GM21360 (cell line): Measurements from ENCODE around the gene RAG2.

Experiments
- ATAC-seq: cut with Tn5 transposase; IDR thresholded peaks from one replicate; pipeline ENCODE4 v1.9.1; 2021; ENCODE audit warnings: mild to moderate bottlenecking, moderate library complexity; ENCODE audit not compliant: unreplicated experiment

The RAG2 gene

DNA sequence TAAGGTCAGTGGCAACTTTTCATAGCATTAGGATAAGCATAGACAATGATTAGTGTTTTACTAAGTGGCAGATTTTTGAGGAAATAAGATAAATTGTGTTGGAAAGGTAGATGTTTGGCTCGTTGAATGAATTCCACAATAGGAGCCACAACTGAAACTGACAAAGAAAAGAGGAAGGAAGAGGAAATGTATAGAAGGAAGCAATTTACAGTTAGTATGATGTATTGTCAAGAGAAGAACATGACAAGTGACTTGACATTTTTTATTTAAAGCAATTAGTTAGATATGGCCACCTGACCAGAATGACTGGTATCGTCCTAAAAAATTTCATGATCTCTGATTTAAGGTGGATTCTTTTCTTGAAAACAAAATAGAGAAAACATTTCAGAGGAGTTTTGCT, 3.1 kb upstream of the RAG2 start:
- no peak for ATAC-seq

DNA sequence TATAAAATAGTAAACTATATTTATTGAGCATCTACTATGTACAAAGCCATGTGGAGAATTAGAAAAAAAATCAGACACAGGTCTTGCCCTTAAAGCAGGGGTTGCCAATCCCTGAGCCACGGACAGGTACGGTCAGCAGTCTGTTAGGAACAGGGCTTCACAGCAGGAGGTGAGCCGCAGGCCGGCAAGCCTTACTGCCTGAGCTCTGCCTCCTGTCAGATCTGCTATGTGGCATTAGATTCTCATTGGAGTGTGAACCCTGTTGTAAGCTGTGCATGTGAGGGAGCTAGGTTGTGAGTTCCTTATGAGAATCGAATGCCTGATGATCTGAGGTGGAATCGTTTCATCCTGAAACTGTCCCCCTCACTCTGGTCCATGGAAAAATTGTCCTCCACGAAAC, 2.1 kb upstream of the RAG2 start:
- no peak for ATAC-seq

DNA sequence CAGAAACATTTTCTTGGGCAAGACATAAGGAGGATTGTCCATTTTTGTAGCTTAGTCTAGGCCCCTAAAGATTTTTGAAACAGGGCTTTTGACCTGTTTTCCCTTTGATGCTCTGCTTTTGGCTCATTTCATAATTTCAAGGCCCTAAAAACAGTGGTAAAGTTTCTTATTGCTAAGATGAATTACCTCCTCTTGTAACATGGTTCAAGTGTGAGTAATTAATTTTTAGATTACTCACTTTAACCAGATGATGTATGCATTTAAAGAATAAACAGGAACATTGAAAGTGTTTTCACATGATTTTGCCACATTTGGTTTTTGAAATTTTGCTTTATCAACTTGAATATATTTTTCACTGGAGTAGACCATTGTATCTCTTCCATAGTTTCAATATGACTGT, 1.2 kb downstream of the RAG2 start:
- ATAC-seq = no peak

DNA sequence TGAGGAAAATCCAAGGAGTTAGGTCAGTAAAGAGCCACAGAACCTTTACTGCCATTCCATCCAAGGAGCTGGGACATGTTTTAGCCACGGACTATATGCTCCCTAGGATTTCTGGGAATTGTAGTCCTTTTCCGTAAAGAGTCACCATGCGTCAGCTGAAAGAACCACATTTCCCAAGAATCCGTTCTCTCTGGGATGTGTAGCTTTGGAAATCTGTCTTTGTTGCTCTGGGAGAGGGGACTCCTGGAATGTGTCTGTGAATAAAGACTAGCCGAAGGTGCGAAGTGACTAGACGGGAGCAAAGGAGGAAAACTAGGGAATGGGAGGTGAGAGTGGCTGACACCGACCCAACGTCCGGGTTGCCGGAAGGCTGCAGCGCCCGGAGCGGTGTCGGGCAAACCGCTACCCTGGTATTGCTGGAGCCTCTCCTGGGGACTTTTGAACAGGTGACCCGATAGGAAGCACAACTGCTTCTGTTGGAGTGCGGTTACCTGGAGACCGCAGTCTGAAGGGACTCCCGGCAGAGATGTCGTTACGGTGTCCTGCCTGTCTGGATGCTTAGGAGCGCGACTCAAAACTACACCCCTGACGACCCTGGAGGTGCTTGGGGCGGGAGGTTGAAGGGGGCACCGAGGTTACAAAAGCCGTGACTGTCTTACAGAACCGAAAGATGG, 3.6 kb downstream of the RAG2 start, which contains the start of gene IFTAP:
IFTAP (plus strand) TSS at position 187 of the 674 bp plus-strand sequence. CDS start 15,602 bp downstream, outside the sequence.
- peak; percentile 83 for ATAC-seq

DNA sequence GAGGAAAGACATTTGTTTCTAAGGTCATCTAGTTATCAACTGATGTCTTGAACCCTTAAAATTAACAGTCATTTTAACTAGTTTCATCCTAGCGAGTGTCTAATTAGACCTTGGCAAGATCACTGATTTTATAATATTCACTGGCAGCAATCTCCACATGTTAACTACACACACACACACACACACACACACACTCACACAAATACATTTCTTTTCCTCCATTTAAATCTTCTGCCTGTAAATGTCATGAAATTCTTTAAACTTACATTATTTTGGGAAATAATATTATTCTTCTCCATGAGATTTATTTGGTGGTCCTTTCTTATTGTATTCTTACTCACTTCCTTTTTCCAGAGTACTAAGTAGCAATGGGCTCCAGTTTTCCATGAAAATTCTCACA, 6.6 kb downstream of the RAG2 start:
- ATAC-seq = no peak

DNA sequence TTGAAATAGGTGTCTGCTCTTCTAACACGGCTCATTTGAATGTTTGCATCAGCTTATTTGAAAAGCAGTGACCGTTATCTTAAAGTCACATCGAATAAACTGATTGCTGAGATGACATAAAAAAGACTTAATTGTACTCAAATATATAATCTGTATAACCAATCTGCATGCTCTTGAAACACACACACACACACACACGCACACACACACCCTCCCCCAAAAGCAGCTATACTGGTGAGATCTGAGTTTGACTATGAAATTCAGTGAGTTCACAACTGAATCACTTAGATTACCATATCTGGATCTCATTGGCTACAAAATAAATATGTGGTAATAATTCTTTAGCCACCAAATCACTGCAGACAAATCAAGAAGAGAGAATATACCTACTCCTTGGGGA, 7.5 kb downstream of the RAG2 start:
- no peak for ATAC-seq

DNA sequence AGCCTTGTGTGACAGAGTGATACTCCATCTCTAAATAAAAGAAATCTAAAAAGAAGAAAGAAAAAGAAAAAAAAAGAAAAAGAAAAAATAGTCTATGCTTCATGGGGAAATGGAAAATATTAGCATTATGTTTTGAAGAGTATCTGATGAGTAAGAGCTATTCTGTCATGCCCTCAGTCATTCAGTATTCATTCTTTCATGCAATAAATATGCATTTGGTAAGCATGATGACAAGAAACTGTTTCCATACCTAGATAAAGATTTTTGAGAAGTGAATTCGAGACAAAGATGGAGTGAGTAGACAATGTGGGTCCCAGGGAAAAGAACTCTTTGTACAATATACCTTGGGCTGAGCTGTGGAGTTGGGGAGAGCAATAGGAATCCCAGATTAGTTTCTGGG, 9.9 kb downstream of the RAG2 start:
- no peak for ATAC-seq

DNA sequence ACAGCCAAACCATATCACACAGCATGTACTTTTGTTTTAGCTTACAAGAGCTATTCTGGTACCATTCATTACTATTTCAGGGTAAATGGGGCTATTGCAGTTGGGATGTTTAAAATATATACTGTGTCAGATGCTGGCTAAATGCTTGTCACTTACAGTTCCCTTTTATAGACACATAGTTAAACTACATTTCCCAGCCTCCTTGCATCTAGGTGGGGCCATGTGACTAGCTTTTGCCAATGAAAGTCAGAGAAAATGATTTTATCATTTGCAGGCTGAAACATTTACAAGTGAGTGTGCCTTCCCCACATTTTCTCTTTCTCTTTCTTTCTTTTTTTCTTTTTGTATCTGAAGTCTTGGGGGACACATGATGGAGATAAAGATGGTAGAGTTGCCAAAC, 11.5 kb downstream of the RAG2 start:
- no peak for ATAC-seq

DNA sequence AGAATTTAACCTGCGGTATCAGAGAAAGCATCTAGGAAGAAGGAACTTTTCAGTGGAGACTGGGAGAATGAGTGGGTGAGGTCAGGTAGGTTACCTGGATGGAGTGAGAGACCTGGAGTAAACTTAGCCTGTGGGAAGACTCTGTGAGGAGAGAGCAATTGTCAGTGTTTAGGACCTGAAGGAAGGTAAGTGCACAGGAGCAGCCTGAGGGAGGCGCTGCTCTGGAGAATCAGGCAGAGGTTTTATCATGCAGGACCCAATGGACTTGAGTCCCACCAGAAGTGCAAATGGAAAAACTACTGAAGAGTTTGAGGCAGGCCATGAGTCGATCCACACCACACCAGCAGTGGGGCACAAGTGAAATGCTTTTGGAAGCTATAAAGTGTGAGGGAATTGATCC, 14.4 kb downstream of the RAG2 start:
- no peak for ATAC-seq

DNA sequence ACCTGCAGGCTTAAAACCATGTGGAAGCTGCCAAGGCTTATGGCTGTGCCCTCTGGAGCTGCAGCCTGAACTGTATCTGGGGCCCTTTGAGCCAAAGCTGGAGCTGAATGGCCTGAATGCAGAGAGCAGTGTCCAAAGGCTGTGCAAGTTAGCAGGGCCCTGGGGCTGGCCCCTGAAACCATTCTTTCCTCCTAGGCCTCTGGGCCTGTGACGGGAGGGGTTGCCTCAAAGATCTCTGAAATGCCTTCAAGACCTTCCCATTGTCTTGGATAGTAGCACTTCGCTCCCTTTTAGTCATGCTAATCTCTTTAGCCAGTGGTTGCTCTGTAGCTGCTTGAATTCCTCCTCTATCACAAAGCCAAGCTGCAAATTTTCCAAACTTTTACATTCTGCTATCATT, 16.5 kb downstream of the RAG2 start:
- ATAC-seq = no peak

DNA sequence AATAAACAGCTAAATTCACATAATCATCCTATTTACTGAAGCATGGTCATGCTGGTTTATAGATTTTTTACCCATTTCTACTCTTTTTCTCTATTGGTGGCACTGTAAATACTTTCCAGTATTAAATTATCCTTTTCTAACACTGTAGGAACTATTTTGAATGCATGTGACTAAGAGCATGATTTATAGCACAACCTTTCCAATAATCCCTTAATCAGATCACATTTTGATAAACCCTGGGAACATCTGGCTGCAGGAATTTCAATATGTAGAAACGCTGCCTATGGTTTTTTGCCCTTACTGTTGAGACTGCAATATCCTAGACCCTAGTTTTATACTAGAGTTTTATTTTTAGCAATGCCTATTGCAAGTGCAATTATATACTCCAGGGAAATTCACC, 19.6 kb downstream of the RAG2 start:
- no peak for ATAC-seq

DNA sequence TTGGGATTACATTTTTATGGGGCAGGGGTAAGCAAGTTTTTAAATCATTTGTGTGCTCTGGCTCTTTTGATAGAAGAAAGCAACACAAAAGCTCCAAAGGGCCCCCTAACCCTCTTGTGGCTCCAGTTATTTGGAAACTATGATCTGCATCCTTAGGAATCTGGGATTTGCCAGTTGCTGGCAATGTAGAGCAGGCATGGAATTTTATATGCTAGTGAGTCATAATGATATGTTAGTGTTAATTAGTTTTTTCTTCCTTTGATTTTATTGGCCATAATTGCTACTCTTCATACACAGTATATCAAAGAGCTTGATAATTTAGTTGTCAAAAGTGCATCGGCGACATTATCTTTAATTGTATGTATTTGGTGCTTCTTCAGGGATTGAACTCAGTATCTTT, 20.2 kb downstream of the RAG2 start:
- no peak for ATAC-seq

DNA sequence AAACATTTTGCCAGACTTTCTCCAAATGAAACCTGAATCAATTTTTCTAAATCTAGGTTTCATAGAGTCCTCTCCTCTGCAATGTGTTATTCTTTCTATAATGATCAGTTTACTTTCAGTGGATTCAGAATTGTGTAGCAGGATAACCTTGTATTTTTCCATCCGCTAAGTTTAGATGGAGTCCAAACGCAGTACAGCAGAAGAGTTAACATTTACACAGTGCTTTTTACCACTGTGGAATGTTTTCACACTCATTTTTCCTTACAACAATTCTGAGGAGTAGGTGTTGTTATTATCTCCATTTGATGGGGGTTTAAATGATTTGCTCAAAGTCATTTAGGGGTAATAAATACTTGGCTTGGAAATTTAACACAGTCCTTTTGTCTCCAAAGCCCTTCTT, 20.7 kb downstream of the RAG2 start:
- no peak for ATAC-seq

DNA sequence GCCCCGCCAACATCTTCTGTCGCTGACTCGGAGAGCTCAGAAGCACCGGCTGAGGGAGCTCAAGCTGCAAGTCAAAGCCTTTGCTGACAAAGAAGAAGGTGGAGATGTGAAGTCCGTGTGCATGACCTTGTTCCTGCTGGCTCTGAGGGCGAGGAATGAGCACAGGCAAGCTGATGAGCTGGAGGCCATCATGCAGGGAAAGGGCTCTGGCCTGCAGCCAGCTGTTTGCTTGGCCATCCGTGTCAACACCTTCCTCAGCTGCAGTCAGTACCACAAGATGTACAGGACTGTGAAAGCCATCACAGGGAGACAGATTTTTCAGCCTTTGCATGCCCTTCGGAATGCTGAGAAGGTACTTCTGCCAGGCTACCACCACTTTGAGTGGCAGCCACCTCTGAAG, 23.6 kb downstream of the RAG2 start:
- ATAC-seq = no peak

DNA sequence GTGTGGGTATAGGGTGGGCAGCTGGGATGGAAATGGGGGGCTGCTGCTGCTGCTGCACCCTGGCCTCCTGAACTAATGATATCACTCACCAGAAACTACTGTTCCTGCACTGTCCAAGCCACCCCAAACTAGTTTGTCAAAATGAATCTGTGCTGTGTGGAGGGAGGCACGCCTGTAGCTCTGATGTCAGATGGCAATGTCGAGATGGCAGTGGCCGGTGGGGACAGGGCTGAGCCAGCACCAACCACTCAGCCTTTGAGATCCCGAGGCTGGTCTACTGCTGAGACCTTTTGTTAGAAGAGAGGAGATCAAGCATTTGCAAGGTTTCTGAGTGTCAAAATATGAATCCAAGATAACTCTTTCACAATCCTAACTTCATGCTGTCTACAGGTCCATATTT, 28.9 kb downstream of the RAG2 start:
- ATAC-seq = no peak

DNA sequence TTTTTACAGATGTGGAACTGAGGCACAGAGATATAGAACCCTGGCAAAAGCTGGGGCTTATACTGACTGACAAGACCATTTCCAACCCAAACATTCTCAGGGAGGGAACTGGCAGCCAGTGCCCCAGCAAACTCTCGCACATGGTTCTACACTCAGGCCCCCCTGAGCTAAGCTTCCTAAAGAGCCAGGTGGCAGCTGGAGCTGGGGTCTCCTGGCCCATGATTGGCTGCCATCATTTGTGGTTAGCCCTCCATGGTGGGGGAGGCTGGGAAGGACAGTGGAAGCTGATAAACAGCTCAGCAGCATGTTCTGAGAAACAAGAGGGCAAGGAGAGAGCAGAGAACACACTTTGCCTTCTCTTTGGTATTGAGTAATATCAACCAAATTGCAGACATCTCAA, 30.3 kb downstream of the RAG2 start, which contains the start of gene RAG1:
RAG1 (plus strand) TSS at position 314 of the 400 bp plus-strand sequence. CDS start 5,298 bp downstream, outside the sequence.
- ATAC-seq = no peak

DNA sequence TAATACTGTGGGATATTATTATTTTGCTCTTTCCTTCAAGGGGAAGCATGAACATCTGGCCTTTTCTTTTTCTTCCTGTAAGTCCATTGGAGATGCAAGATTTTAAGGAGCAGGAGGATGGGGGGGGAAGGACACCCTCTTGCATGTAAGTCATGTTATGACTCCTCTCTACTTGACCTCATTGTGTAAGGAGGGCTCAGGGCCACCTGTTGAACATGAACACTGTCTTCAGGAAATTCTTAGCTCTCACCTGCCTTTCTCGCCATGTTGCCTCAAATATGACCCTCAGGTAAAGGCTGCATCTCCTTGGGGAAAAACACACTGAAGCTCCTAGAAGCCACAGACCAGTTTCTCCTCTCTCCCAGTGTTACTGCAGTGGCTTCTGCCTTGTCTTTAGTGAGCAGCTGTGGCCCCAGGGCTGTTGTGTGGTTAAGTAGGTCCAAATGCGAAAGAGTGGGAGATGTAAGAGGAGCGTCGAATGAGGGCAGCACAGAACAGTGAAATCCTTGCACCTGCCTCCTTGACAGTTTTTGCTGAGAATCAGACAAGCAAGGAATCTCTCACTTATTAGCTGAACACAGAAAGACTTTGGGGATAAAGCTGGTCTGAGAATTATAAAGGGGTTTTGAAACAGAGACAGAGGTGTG, 31.5 kb downstream of the RAG2 start:
- ATAC-seq = peak; percentile 49

DNA sequence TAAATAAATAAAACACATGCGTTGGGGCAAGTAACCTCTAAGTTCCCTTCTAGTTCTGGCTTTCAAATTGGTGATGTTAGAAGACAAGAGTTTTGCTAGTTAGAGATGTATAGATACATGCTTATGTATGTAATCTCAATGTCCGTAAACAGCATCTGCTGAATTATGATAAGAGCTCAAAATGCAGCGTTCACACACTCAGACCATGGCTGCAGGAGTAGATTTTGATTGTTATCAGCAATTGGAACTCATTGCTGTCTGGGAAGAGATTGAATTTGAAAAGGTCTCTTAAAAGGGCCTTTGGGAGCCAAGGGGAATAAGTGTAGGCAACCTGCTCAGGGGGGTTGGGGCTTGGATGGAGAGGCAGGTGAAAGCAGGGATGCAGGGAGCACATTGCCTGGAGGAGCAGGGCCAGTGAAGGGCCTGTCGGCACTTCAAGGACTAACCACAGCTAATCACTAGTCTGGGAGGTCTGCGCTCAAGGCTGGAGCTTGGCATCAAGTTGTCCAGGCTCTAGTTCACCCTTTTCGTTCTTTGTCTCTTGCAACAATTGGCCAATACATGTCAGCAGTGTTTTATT, 32.9 kb downstream of the RAG2 start:
- no peak for ATAC-seq

DNA sequence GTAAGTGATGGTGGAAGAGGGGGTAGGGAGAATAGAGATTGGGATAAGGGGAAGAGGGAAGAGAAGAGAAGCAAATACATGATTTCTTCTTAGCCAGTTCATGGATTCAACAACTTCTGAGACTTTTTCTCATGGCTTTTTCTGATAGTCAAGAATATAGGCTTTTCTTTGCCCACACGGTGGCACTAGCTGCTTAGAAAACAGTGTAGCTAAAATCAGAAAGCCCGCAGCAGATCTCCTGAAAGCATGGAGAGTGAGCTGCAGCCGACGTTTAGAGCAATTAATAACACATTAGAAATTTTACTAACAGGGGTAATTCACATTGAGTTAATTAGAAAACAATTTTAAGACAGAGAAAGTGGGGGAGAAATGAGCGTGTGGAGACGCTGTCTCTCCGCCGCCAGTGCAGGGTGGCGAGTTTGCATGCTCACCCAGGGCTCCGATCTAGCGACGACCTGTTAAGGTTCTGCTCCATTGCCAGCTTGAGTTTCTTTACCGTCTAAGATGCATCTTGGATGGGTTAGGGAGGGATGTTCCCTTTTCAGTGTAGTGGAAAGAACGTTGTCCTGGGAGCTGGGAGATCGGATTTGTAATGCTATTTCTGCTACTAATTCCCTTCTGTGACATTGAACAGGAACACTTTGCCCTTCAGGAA, 33.5 kb downstream of the RAG2 start:
- ATAC-seq = peak; percentile 56

DNA sequence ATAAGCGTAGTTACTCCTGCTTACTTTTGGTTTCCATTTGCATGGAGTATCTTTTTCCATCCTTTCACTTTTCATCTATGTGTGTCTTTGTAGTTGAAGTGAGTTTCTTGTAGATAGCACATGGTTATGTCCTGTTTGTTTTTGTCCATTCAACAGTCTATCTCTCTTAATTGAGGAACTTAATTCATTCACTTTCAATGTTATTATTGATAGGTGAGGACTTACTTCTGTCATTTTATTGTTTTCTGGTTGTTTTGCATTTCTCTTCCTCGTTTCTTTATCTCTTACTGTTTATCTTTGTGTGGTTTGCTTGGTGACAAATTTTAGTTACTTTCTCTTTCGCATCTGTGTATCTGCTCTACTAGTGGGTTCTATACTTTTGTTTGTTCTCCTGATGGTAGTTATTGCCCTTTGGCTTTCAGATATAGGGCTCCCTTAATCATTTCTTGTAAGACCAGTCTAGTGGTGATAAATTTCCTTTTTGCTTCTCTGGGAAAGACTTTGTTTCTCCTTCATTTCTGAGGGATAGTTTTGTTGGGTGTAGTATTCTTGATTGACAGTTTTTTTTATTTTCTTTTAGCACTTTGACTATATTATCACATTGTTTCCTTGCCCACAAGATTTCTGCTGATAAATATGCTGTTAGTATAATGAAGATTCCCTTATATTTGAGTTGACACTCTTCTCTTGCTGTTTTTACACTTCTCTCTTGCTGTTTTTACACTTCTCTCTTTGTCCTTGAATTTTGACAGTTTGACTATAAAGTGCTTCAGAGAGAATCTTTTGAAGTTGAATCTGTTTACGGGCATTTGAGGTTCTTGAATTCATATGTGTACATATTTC, 39.2 kb downstream of the RAG2 start:
- ATAC-seq = no peak

DNA sequence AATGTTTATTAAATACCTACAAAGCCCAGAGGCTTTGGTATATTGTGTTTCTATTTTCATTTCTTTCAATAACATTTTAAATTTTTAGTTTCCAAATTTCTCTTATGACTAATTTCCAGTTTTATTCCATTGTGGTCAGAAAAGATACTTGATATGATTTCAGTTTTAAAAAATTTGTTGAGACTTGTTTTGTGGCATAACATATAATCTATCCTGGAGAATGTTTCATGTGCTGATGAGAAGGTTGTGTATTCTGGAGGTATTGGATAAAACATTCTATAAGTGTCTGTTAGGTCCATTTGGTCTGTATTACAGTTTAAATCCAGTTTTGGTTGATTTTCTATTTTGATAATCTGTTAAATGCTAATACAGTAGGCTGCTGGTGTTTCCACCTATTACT, 40.0 kb downstream of the RAG2 start:
- no peak for ATAC-seq
